GM18508 (cell line): Measurements from ENCODE around the gene ZMIZ1.

Experiments used
- ATAC-seq: cut with Tn5 transposase; IDR thresholded peaks from one replicate; pipeline ENCODE4 v1.9.1; 2021; ENCODE audit warnings: moderate number of reproducible peaks; ENCODE audit not compliant: insufficient read depth, unreplicated experiment

ZMIZ1 gene

DNA sequence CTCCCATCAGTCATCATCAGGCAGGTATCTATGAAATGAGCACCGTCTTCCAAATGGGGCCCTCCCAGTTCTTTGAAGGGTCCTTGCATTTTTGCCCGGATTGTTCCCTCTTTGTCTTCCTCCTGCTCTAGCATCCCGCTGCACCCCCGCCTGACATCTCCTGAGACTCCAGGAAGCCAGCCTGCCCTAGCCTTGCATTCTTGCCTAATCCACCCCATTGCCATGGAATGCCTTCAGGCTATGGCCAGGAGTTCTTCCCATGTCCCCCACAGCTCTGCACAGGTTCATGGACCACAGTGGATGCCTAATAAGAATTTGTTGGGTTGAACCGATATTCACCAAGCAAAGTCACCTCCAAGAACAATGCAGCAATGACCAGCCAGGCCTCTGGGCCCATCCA is 62.1 kb downstream of the ZMIZ1 start:
- no peak for ATAC-seq

DNA sequence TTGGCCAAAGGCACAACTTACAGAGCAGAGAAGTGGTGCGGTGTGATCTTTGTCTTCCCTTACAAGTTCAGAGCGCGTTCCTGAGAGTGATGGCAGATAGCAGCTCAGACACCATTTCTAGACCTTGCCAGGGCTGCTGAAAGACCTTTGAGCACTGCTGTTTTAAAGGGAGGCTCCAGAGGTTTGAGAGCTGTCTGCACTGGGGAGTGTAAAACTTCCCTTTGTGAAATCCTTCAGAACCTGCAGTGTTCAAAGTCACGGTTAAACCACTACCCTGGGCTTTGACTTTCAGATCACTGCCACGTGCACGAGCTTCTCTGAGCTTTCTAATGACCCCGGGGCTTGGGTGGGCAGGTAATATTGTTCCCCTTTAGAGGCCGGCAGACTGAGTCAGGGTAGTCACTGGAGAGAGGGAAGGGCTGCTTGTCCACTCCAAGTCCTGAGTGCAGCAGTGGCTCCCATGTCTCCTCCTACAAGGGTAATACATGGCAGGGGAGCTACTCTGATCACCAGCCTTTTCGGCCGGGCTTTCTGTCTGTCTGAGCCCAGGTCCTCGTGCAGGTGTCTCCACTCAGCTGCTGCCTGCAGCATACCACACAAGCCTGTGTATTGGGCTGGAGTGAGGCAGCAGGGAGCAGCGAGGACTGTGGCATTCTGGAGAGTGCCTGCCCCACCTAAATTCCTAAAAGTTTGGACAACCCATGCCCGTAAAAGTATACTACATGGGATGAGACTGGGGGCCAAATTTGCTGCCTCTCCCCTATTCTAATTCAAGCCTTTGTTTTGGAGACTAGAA is 63.3 kb downstream of the ZMIZ1 start:
- no peak for ATAC-seq

DNA sequence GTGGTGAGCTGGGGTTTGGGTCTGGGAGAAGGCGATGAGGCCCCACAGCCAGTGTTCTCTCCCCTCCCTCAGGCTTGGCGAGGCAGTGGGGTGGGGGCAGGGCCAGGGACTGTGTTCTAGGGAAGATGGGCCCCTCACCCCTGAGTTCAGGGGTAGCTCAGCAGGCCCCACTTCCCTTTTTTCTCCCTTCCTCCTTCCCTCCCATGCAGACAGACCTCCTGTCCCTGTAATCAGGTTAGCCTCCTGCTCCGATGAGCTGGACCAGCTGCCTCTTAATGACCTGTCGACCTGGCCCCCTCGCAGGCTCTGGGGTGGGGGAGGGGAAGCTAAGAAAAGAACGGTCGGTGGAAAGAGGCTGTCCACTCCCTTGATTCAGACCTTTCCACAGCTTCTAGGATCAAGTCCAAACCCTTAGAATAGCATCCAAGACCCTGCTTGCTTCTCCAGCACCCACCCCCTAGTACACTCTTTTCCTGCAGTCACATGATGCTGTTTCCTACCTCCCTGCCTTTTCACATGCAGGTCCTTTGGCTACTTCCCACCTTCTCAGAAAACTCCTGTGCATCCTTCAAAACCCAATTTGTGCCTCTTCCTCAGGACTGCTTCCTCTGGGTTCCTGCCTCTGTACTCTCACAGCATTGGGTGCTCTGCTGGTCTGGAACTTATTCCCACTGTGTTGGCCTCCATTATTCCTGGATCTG is 64.1 kb downstream of the ZMIZ1 start:
- ATAC-seq, result no peak

DNA sequence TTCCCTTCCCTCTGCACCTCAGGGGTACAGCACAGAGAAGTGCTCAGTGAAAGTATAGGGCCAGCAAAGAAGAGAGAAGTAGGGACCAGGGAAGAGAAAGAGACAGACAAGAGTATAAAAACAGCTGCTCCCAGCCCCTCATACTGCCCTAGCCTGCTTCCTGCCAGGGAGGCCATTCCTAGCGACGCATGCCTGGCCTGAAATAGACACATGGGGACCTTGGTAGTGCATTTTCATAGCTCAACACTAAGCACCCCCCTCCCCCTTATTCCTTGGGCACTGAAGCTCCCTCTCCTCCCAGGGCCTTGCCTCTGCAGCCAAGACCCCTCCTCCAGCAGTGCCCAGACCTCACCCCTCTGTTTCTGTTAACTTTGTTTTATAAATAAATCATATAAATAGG is 64.7 kb downstream of the ZMIZ1 start:
- no peak for ATAC-seq

DNA sequence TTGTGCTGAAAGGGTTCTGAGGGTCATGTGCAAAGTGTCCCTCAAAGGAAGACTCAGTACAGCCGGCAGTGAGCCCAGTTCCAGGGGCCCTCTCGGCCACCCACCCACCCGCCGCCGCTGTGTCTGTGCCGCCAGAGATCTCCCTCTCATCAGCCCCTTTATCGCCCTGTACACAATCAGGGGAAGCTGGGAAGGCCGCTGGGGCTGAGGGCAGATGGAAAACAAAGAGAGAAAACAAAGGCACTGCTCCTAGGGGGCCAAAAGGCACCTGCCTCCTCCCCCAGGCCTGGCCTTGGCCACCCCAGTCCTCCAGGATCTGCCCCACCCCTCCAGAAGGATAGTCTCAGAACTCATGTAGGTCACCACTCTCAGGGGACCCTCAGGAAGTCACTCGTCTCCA is 67.0 kb downstream of the ZMIZ1 start:
- no peak for ATAC-seq

DNA sequence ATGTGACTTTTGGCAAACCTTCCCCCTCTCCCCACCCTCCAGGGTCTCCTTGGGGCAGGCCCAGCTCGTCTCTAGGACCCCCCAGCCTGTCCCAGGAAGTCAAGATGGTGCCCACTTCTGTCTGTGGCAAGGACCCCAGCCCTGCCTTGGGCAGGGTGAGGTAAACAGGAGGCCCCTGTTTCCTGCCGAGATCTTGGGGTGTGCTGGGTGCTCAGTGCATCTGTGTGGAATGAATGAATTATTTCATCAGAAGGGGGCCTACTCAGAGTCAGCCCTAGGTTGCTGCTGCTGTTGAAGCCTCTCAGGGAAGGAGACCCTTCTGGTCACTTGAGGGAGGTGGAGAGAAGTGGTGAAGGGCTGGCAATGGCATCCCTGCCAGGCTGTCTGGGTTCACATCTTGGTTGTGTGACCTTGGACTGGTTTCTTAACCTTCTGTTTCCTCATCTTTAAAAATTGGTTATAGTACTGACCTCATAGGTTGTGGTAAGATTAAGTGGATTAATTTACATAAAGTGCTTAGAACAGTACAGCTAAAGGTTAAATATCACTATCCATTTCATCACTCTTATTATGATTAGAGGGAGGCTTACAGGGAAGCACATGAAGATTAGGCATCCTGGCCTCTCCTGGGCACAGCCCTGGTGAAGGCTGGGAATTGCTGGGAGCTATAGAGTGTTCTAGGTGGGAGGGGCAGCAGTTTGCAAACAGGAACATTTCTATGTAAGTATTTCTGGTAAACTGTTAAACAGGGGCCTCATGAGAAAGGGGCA is 67.7 kb downstream of the ZMIZ1 start:
- ATAC-seq, result no peak

DNA sequence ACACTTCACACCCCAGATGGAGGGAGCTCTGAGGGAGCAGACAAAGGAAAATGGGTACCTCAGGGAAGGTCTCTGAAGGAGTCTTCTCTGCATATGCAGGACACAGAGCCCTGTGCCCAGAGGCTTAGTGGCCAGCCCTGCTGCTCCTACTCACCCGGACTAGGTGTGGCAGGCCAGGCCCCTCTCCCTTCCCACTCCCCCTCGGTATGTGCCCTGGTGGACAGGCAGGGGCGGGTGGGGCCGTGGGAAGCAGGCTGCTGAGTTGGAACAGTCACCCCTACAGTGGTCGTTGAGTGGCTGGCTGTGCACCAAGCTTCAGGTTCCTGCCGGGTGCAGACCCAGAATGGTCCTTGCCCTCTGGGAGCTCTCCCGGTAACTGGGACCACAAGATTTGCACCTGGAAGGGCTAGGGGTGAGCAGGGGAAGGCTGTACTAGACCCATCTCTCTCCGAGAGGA is 68.6 kb downstream of the ZMIZ1 start:
- no peak for ATAC-seq

DNA sequence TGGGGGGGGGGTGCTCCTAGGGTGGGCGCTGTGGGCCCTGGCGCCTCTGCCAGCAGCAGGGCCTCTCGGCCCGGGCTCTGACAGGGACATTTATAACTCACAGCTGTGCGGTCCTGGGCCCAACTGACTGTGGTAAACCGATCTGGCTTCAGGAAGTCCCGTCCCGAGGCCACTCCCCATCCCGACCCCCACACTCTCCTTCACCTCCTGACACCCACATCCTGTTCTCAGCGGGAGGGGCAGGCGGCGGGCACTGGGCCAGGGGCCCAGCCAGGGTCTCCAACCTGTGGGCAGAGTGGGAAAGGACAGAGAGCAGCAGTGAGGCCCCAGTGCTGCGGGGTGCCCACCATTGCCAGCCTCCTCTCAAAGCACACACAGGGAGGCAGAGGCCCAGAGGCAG is 69.1 kb downstream of the ZMIZ1 start:
- no peak for ATAC-seq

DNA sequence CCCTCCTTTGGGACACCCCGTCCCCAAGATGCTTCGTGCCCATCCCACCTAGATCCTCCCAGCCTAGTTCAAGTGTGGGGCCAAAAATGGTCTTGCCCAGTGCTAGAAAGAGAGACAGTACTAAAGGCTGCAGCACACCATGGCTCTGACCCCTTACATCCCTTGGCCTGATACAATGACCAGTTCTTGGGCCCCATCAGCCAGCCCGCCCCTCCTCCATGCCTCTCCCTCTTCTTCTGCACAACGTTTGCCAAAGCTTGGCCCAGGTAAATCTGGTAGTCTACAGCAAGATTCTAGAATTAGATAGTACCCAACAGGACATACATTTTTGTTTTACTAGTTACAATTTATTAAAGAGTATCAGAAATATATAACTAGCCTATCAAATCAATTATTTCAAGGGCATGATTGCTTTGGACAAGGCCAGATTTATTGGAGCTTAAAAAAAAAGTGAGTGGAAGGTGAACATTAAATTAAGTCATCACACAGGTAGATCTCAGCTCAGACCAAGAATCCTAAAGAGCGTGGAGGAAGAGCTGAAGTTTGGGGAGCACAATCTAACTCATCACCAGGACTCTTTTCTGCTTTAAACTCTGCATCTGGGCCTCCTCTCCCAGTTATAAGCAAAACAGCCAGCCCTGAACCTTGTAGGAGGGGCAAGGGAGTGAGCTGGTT is 69.8 kb downstream of the ZMIZ1 start:
- no peak for ATAC-seq

DNA sequence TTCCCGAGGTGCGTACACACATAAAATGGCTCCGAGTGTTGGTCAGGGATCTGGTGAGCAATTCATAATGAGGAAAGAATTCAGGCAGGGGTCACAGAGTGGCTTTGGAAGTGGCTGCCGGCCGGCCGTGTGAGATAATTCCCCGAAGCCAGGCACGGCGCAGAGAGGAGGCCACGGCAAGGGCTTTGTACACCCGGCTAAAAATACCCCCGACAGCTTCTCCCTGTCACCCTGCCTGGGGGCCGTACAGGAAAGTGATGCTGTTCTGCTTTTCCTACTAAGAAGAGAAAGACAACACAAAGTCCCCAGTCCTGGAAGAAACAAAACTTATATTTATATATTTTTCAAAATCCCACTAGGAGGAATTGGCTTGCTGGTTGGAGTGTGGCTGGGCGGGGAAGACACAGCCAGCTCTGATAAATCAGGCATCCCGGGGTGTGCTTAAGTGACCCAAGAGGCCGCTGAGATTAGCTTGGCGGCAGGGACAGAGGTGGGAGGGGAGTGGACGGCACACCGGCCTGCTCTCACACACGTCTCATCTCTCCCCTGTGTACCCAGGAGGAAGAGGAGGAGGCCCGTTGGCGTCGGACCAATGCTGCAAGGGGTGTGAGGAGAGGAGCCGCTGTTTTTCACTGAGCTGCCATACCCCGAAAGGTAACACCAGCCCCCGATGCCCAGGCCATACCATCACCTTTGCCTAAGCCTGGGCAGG is 70.5 kb downstream of the ZMIZ1 start:
- no peak for ATAC-seq

DNA sequence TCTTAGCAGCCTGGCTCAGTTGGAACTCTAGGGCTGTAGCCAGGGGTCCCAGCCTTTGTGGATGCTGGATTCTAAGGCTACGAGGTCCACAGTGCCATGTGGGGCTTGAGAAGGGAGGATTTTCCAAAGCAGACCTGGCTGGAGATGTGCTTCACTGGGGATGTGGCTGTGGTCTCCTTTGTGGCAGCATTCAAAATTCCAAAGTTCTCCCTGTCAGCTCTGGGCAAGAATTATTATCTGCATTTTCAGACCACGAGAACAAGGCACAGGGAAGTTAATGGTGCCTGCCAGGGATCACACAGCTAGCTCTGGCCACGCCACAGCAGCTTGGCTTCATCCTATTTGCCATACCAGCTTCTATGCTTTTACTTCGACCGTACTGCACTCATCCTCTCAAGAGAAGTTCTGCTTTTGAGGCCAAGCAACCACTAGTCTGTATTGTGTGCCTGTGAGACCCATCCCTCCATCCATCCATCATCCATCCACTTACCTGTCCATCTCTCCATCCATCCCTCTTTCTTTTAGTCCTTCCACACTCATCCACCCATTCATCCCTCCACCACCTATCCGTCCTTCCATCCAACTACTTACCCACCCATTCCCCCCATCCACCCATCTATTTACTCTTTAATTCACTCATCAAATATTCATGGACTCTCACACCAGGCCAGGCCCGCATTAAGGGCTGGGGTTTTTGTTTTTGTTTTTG is 71.5 kb downstream of the ZMIZ1 start:
- ATAC-seq, result no peak

DNA sequence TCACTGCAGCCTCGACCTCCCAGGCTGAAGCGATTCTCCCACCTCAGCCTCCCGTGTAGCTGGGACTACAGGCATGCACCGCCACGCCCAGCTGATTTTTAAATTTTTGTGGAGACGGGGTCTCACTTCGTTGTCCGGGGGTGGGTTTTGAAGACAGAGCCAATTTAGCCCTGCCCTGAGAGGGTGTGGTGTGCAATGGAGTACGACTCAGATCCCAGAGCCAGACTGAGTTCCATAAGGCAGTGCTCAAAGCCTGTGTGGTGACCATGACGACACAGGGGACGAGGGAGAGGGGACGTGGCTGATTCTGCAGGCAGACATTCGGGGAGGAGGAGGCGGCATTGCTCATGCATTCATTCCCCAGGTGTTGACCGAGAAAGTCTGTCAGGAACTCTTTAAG is 72.1 kb downstream of the ZMIZ1 start:
- no peak for ATAC-seq

DNA sequence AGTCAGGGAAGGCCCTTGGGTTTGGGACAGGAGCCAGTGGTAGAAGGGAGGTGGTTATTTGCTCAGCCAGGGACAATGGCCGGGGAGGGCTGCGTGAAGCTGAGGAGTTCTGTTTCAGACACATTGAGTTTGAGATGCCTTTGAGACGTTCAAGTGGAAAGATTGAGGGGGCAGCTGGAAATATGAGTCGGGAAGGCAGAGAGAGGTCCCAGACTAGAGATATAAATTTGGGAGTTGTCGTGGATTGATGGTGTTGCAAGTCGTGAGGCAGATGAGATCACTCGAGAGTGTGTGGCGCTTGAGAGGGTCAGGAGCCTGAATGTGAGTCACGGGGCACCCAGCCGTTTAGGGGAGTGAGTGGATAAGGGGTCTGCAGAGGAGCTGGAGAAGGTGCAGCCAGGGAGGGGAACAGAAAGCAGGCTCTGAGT is 73.3 kb downstream of the ZMIZ1 start:
- ATAC-seq, result no peak

DNA sequence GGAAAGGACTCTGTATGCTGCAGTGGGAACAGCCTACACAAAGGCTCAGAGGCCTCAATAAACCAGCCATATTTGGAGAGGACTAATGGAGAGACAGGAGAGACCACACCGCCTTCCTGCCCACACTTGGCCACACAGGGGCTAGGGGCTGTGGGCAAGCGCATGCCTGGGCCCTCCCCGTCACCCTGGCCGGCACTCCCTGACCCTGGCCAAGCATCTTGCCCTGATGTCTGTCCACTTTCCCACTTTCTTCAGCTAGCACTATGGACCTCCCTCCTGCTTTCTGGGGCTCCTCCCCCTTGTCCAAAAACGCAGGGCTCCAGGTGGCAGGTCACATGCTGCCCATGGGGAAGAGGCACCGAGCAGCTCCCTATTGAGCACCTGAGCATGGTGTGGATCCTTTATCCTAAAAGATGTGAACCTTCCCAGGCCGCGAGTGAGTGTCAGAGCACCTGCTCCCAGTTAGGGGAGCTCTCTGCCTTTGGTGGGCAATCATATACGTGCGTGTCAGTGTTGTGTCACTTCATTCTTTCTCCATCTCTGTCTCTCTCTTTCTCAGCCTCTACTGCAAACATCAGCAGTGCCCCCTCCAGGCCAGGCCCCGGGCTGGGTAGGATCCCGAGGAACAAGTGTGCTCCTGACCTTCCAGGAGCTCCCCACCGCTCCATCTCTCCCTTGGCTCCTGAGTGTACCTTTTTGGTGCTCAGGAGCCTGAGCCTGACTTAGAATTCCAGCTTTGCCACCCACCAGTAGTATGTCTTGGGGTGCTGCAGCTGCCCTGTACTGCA is 74.0 kb downstream of the ZMIZ1 start:
- ATAC-seq, result no peak

DNA sequence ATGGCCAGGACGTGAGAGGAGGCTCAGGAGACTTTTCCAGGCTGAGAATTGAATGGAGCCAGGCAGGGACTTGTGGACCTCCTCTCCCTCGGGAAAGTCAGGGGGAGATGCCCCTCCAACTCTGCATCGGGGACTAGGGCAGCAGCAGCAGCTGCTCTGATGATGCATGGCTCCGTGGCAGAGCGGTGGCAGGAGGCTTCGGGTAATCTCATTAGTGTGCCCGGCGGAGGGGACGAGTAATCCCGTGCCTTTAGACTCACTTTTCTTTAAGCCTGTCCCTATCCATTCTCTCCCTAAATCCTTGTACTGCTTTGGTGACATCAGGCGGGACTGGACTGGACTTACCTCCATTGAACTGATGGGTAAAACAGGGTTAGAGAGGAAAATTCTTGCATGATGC is 75.1 kb downstream of the ZMIZ1 start:
- ATAC-seq, result no peak

DNA sequence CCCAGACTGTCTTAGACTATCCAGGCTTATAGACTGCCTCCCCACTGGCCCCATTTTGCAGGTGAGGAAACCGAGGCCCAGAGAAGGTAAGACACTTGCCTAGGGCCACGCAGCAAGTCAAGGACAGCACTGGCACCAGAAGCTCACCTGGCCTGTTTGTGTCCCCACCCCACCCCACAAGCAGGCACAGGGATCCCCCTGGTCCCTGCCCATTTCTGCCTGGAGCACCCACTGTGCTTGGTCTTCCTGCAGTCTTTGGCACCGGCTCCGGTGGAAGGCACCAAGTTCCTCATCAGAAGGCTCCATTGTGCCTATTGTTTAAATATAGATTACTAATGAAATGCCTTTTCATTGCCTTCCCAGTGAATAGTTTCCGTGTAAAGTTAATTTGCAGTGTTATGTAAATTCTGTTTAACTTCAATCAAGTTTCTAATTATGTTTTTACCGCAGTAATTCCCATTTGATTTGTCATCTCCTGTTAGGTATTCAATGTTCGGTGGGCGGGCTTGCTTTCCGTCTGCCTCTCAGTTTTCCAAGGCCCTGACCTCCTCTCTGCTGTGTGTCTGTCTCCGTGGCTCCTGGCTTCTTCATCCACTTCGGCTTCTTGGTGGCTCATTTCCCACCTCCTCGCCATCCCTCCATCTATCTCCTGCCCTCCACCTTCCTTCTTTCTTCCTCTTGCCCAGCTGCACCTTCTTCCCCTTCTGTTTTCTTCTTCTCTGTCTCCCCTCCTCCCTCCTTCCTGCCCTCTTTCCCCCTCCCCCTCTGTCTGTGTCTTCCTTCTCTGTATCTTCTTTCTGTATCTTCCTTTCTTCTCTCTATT is 75.8 kb downstream of the ZMIZ1 start:
- no peak for ATAC-seq

DNA sequence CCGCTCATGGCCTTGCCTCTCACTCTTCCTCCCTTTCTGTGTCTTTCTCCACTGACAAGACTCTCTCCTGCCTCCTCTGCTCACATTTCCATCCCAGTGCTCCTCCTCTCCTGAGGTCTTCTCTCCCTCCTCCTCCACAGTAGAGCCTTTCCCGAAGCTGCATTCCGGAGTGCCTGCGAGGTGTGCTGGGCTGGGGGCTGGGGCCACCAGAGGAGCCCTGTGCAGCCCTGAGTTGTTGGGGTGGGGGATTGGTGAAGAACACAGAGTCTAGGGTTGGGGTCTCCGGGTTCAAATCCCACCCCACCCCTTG is 76.4 kb downstream of the ZMIZ1 start:
- no peak for ATAC-seq
